Stimulated activated CD8-positive, alpha-beta memory T cell treated with anti-CD3 and anti-CD28 coated beads, Interleukin-12 subunit alpha, Interleukin-12 subunit beta, amount 100 ng/mL, for 4 hours (primary cell): ENCODE data around the gene GPR27.

ENCODE experiments used
- DNase-seq: peaks from one replicate; pipeline ENCODE4 v3.0.0-alpha.2; 2020; ENCODE audit warnings: low read depth

GPR27 gene

DNA sequence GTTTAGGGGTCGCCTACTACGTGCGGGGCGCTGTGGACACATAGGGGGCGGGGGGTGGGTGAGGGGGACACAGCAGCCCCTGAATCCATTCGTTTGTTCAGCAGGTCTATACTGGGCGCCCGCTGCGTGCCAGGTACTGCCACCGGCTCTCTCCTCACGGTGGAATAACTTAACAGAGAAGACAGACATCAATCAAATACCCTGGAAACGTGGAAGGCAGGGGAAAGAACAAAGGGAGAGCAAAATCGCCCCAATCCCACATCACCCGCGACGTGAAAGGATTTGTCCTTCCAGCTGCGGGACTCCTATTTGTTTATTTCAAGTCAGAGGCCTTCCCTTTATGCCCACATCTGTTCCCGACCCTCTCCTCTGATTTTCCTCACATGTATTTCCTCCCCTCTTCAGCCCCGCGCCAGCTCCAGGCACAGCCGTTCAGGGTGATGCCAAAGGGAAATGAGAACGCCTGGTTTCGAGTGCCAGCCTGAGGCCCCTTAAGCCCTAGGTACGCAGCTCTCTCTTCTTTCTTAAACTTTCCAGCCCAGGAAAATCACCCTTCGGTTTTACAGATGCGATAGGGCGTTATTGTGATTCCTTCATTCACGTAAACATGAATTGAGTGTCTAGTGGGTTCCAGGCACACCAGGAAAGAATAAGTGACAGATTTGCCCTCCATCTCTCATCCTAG is 32.0 kb downstream of the GPR27 start:
- no peak for DNase-seq

DNA sequence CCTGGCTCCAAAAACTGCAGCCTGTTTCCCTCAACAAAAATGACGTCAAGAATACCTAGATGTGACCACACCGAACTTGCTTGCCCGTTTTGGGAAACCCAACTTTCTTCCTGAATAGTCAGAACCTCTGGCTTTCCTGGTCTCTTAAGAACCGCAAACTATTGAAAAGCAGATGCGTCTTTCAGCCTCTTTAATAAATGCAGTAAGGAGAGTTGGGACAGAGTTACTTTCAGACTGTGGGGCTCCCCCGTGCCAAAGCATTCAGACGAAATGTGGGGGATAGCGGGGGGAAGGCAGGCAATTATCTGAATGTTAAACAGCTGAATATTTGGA is 32.5 kb downstream of the GPR27 start:
- DNase-seq: no peak

DNA sequence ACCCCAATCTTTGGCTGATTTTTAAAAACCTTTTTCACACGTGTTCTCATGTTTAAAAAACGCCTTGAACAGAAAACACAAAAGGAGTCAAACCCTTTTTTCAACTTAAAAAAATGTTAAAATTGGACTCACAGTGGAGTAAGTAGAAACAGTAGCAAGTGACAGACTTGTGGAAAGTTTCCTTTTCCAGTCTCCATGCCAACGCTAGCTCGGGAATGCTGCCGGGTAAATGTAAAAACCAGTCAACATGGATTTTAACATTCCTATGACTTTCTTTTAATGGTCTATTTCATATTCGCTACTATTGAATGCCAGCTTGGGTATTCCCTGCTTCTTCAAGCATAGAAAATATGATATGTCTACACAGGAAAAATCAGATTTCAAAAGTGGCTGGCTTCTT is 32.9 kb downstream of the GPR27 start:
- DNase-seq: no peak

DNA sequence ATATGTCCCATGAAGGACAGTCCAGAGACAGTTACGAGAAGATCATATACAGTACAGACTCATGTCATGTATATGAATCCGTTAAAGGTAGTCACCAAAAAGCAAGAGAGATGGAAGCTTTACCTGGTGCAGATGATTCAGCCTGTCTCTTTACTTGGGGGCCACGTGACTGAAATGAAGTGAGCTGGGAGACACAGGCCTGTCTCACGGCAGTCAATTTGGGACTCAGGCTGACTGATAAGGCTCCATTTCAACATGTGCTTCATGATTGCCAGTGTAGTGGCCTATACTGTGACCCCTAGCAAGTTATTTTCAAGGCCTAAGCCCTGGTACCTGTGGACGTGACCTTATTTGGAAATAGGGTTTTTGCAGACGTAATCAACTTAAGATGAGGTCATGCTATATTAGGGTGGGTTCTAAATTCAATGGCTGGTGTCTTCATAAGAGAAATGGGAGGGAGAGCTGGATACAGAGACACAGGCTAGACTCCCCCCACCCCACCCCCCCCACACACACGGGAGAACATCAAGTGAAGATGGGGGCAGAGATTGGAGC is 34.3 kb downstream of the GPR27 start:
- no peak for DNase-seq

DNA sequence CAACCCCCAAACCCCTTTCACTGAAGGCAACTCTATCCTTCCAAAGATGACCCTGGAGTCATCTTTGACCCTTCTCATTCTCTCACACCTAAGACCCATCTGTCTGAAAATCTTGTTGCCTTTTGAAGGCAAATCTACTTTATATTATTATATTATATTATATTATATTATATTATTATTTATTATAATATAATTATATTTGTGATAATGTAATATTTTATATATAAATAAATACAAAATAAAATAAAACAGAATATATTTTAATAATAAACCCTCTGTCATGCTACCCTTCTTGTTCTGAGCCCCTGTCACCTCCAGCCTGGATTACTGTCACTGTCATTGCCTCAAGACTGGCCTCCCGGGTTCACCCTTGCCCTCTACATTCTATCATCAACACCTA is 36.3 kb downstream of the GPR27 start:
- no peak for DNase-seq

DNA sequence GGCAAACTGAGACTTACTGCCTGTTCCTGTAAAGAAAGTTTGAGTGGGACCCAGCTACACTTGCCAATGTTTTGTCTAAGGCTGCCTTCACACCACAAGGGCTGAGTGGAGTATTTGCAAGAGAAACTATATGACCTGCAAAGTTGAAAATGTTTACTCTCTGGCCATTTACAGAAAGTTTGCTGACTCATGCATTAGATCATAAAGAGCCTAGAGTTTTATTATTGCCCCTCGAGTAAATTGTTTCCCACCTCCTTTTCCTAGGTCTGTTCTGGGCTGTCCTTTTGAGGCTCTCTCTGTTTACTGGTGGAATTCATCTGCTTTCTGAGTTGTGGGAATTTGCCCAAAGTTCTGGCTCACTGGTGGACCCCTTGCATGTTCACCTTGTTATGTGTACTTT is 38.0 kb downstream of the GPR27 start:
- no peak for DNase-seq

DNA sequence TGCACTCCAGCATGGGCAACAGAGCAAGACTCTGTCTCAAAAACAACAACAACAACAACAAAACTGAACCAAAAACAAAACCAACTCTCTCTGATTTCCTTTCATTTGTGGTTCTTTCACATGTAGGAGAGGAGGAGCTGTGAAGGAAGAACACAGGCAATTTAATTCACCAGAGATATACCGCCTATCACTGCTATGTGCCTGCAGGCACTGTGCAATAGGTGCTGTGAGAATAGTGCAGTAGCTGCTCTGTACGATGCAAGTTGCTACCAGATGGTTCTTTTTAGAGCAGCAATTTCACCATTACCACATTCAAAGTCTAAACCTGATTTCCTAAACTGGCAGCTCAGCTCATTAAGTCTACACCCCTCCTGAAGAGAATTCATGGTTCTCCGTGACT is 42.6 kb downstream of the GPR27 start:
- no peak for DNase-seq

DNA sequence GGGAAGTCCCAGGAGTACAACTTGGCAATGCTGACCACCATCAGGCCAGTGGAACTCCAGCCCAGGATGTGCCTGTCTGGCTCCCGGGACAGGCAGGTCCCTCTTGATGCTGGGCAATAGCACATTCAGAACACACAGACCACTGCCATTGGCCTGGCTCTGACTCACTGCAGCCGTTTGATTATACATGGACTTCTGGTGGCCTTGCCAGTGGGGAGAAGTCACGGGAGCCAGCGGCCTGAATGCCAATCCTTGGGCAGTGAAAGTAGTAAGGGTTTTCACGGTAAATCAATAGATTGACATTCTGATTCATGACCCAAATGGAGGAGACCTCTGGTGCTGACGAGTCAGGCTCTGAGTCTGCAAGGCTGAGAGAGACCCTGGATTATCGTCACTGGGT is 43.8 kb downstream of the GPR27 start:
- DNase-seq: no peak

DNA sequence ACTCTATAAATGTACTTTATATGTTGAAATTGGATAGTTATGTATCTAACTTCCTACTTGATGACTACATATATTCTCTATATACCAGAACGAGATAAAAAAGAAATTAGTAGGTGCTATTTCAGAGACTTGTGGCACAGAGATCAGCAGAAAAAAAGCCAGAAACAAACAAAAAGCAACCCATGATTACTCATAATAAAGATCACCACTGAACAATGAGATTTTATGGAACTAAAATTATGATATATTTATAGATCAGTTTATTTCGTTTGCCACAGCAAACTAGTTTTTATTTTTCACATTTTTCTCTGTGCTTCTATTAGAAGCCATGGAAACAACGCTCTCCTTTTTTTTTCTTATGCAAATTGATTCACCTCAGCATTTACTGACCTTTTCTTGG is 46.4 kb downstream of the GPR27 start:
- no peak for DNase-seq

DNA sequence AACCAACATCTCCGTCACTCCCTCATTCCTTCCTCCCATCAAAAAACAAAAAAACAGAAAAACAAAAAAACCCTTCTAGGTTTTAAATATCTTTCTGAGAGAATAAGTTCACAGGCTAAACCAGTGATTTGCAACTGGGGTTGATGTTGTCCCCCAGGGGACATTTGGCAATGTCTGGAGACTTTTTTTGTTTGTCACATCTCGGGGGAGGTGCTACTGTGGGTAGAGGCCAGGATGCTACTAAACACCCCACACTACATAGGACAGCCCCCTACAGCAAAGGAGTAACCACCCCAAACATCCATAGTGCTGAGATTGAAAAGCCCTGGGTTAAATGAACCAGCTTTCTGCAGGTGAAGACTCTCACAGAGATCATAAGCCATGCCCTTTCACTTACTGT is 48.3 kb downstream of the GPR27 start:
- no peak for DNase-seq

DNA sequence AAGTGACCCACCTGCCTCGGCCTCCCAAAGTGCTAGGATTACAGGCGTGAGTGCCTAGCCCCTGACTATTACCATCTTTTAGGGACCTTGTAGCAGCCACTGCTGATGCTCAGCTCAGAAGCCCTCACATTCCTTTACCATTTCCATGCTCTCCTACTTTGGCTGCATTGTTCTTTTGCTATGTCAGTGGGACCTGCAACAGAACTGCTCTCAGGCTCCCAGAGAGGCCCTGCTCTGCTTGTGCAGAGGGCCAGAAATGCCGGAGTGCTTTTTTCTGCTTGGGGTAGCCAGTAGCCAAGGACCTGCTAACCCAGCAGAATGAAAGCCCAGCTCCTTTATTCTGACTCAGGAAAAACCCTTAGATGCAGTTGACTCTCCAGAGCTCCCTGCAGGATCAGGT is 49.6 kb downstream of the GPR27 start:
- no peak for DNase-seq

DNA sequence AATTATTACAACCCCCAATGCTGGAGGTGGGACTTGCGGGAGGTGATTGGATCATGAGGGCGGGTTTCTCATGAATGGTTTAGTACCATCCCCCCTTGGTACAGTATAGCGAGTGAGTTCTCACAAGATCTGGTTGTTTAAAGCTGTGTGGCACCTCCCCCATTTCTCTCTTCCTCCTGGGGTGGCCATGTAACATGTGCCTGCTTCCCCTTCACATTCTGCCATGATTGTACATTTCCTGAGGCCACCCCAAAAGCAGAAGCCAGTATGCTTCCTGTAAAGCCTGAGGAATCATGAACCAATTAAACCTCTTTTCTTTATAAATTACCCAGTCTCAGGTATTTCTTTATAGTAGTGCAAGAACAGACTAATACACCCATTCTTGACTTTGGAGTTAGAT is 51.5 kb downstream of the GPR27 start:
- DNase-seq: no peak

DNA sequence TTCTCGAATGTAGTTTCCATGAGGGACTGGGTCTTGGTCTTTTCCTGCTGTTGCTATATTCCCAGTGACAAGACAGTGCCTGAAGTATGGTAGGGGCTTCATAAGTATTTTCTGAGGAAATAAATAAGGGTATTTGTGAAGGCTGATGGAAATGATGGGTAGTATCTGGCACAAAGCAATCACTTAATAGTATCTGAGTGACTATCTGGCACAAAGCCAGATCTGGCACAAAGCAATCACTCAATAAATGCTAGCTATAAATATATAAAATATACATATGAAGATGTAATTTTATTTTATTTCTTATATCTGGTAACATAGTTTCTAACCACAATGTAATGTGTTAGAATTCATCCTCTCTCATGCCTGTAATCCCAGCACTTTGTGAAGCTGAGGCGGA is 52.0 kb downstream of the GPR27 start:
- DNase-seq: no peak
